Glutamatergic neuron (in vitro differentiated cells): ENCODE data around the gene DDX56. TPM values are rescaled to one million over a fixed set of nuclear protein-coding genes. Genes with fewer than 3 reads are reported as not detected.

Experiments
- DNase-seq: peaks from one replicate; pipeline ENCODE4 v3.0.0; 2022
- H3K27ac Mint-ChIP-seq: one replicate; pipeline ENCODE4 v1.8.0; 2020; ENCODE audit warnings: mild to moderate bottlenecking, mixed read lengths, inconsistent platforms; ENCODE audit not compliant: unreplicated experiment
- H3K27me3 Mint-ChIP-seq: one replicate; pipeline ENCODE4 v1.8.0; 2020; ENCODE audit warnings: mild to moderate bottlenecking, moderate library complexity, mixed read lengths, inconsistent platforms; ENCODE audit not compliant: unreplicated experiment
- H3K36me3 Mint-ChIP-seq: one replicate; pipeline ENCODE4 v1.8.0; 2020; ENCODE audit warnings: mild to moderate bottlenecking, mixed read lengths, inconsistent platforms; ENCODE audit not compliant: unreplicated experiment
- H3K4me1 Mint-ChIP-seq: one replicate; pipeline ENCODE4 v1.8.0; 2020; ENCODE audit warnings: mild to moderate bottlenecking, low read depth, mixed read lengths, inconsistent platforms; ENCODE audit not compliant: unreplicated experiment
- H3K4me3 Mint-ChIP-seq: one replicate; pipeline ENCODE4 v1.8.0; 2020; ENCODE audit warnings: mild to moderate bottlenecking, mixed read lengths, inconsistent platforms; ENCODE audit not compliant: unreplicated experiment
- H3K9me3 Mint-ChIP-seq: one replicate; pipeline ENCODE4 v1.8.0; 2020; ENCODE audit warnings: mild to moderate bottlenecking, moderate library complexity, mixed read lengths, inconsistent platforms; ENCODE audit not compliant: unreplicated experiment
- total RNA-seq: library from RNA; stranded (reverse); fragmentation: NEBNext Ultra II Directional; extraction: Animal tissue kit (Norgen Biotek cat#: 25700); gene quantifications from one replicate; pipeline ENCODE4 v1.2.1, GENCODE V29; 2021; ENCODE audit not compliant: unreplicated experiment
- TF ChIP-seq, protein P1 (sequence below): fragments of 200-600 bp; sonication (generic); IDR thresholded peaks from one replicate; pipeline ENCODE4 v1.5.0; 2021; ENCODE audit not compliant: partially characterized antibody, unreplicated experiment

The DDX56 gene
- total RNA-seq, 1 donor from 2014 or later: 84.3 TPM

GRCh38 chr7:44581879-44582603 lies 8.3 kb upstream of the DDX56 start, which contains the start of gene TMED4:
TSS of gene TMED4 (minus strand) at chr7:44582231. CDS start at chr7:44582206, 25 bp downstream.
- Mint-ChIP-seq H3K9me3 (peaks cover 14% of the 10 kb centered on the region), H3K4me3 (peak within 1 kb of the TSS; percentile 93), H3K4me1 (peaks cover 9% of the 10 kb centered on the region), H3K36me3 (no peaks in the 10 kb centered on the region), H3K27me3 (peaks cover 7% of the 10 kb centered on the region), H3K27ac (peak within 1 kb of the TSS; percentile 93)
- TF ChIP-seq, protein P1, sequence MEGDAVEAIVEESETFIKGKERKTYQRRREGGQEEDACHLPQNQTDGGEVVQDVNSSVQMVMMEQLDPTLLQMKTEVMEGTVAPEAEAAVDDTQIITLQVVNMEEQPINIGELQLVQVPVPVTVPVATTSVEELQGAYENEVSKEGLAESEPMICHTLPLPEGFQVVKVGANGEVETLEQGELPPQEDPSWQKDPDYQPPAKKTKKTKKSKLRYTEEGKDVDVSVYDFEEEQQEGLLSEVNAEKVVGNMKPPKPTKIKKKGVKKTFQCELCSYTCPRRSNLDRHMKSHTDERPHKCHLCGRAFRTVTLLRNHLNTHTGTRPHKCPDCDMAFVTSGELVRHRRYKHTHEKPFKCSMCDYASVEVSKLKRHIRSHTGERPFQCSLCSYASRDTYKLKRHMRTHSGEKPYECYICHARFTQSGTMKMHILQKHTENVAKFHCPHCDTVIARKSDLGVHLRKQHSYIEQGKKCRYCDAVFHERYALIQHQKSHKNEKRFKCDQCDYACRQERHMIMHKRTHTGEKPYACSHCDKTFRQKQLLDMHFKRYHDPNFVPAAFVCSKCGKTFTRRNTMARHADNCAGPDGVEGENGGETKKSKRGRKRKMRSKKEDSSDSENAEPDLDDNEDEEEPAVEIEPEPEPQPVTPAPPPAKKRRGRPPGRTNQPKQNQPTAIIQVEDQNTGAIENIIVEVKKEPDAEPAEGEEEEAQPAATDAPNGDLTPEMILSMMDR: no peak
- peak; percentile 100 for DNase-seq

GRCh38 chr7:44580945-44581878 lies 7.5 kb upstream of the DDX56 start:
- TF ChIP-seq, protein P1: no peak
- H3K27me3 Mint-ChIP-seq: peaks cover 7% of the 10 kb centered on the region
- peak; percentile 27 for DNase-seq
- H3K27ac Mint-ChIP-seq: peak overlapping the region; percentile 93
- peaks cover 14% of the 10 kb centered on the region for H3K9me3 Mint-ChIP-seq
- no peaks in the 10 kb centered on the region for H3K36me3 Mint-ChIP-seq
- peak overlapping the region; percentile 93 for H3K4me3 Mint-ChIP-seq
- peaks cover 9% of the 10 kb centered on the region for H3K4me1 Mint-ChIP-seq

DNA sequence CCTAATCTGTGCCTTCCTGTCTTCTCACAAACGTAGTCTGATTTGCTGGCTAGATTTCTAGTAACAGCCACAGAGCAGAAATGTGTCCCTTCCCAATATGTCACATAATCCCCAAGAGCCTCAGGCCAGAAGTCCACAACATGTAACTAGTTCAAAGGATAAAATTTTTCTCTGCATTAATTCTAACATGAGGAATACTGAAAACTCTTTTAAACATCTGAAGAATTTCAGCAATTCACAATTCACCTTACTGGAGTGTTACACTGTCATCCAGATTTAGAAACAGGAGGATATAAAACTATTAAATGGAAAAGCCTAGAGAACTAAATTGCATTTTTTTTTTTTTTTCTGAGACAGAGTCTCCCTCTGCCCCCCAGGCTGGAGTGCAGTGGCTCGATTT lies 2.5 kb upstream of the DDX56 start:
- no peaks in the 10 kb centered on the region for H3K36me3 Mint-ChIP-seq
- H3K9me3 Mint-ChIP-seq: peaks cover 11% of the 10 kb centered on the region
- H3K4me1 Mint-ChIP-seq: peaks cover 16% of the 10 kb centered on the region
- TF ChIP-seq, protein P1: no peak
- H3K27ac Mint-ChIP-seq: no peak overlapping the region
- DNase-seq: no peak
- H3K4me3 Mint-ChIP-seq: no peak overlapping the region
- H3K27me3 Mint-ChIP-seq: peaks cover 7% of the 10 kb centered on the region

DNA sequence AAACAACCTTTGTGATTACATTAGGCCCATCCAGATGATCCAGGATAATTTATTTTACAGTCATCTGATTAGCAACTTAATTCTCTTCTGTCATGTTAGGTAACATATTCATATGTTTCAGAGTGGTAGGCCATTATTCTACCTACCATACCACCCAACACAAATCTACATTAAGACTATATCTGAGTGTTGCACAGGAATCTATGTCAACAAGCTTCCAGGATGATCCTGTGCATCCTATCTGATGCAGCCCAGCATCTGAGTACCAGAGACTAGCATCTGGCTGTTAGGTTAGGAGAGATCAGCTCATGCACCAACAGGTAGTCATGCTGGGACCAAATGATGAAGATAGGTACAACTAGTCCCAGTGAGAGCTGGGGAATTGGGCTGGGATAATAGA lies 1.3 kb upstream of the DDX56 start:
- Mint-ChIP-seq H3K4me3 (peak overlapping the region; percentile 98), H3K4me1 (peaks cover 11% of the 10 kb centered on the region), H3K27ac (peak overlapping the region; percentile 94), H3K9me3 (peaks cover 8% of the 10 kb centered on the region), H3K27me3 (peaks cover 7% of the 10 kb centered on the region), H3K36me3 (peaks cover under 1% of the 10 kb centered on the region)
- TF ChIP-seq, protein P1: no peak
- no peak for DNase-seq
